H9 (cell line): ENCODE data around the gene WDR37. TPM values are rescaled to one million over a fixed set of nuclear protein-coding genes. Genes with fewer than 3 reads are reported as not detected.
A peak's percentile ranks its signal among the peaks of the same experiment; 100 is the strongest.

Experiments used
- DNase-seq: peaks from one replicate; pipeline ENCODE4 v3.0.0-alpha.2; 2017
- H2AFZ ChIP-seq: one replicate; pipeline ENCODE4 v1.6.1; 2013; ENCODE audit warnings: mild to moderate bottlenecking, low read length, control low read depth, moderate library complexity
- H2AK5ac ChIP-seq: 2 replicates; pipeline ENCODE4 v1.6.1; 2013; ENCODE audit warnings: low read length, control low read depth, mixed read lengths; ENCODE audit not compliant: insufficient read length
- H2BK120ac ChIP-seq: one replicate; pipeline ENCODE4 v1.6.1; 2013; ENCODE audit warnings: low read depth, mild to moderate bottlenecking, low read length, control low read depth, inconsistent platforms; ENCODE audit not compliant: poor library complexity, severe bottlenecking
- H2BK12ac ChIP-seq: 2 replicates; pipeline ENCODE4 v1.6.1; 2013; ENCODE audit warnings: low read length, control low read depth, mixed read lengths, low read depth; ENCODE audit not compliant: insufficient read length
- H2BK15ac ChIP-seq: 2 replicates; pipeline ENCODE4 v1.6.1; 2013; ENCODE audit warnings: low read depth, low read length, control low read depth
- H2BK20ac ChIP-seq: one replicate; pipeline ENCODE4 v1.6.1; 2013; ENCODE audit warnings: low read depth, mild to moderate bottlenecking, low read length, control low read depth, inconsistent platforms; ENCODE audit not compliant: poor library complexity, severe bottlenecking
- H2BK5ac ChIP-seq: 2 replicates; pipeline ENCODE4 v1.6.1; 2013; ENCODE audit warnings: low read length, control low read depth, mixed read lengths; ENCODE audit not compliant: insufficient read length
- H3K14ac ChIP-seq: 2 replicates; pipeline ENCODE4 v1.6.1; 2013; ENCODE audit warnings: low read length, control low read depth; ENCODE audit not compliant: insufficient read depth
- H3K18ac ChIP-seq: 2 replicates; pipeline ENCODE4 v1.6.1; 2013; ENCODE audit warnings: low read depth, mild to moderate bottlenecking, mixed read lengths, low read length, control low read depth; ENCODE audit not compliant: insufficient read length
- H3K23ac ChIP-seq: 2 replicates; pipeline ENCODE4 v1.6.1; 2013; ENCODE audit warnings: low read length, control low read depth, mixed read lengths, low read depth; ENCODE audit not compliant: insufficient read length
- H3K23me2 ChIP-seq: 2 replicates; pipeline ENCODE4 v1.6.1; 2013; ENCODE audit warnings: low read depth, mild to moderate bottlenecking, mixed read lengths, low read length, control low read depth; ENCODE audit not compliant: insufficient read length, poor library complexity, severe bottlenecking
- H3K27ac ChIP-seq: 2 replicates; pipeline ENCODE4 v1.5.1; 2013; ENCODE audit warnings: low read length, control low read depth, mixed read lengths, low read depth; ENCODE audit not compliant: insufficient read length
- H3K27me3 ChIP-seq: 2 replicates; pipeline ENCODE4 v1.6.1; 2013; ENCODE audit warnings: low read length, control low read depth, inconsistent platforms; ENCODE audit not compliant: insufficient read depth
- H3K4ac ChIP-seq: 2 replicates; pipeline ENCODE4 v1.6.1; 2013; ENCODE audit warnings: low read depth, mild to moderate bottlenecking, control low read depth, inconsistent platforms, low read length, moderate library complexity
- H3K4me1 ChIP-seq: 2 replicates; pipeline ENCODE4 v1.6.1; 2013; ENCODE audit warnings: low read length, control low read depth, inconsistent platforms; ENCODE audit not compliant: insufficient read depth
- H3K4me2 ChIP-seq: 2 replicates; pipeline ENCODE4 v1.6.1; 2013; ENCODE audit warnings: low read length, control low read depth, mixed read lengths; ENCODE audit not compliant: insufficient read length, insufficient read depth
- H3K56ac ChIP-seq: 2 replicates; pipeline ENCODE4 v1.6.1; 2013; ENCODE audit warnings: low read depth, mild to moderate bottlenecking, mixed read lengths, low read length, control low read depth; ENCODE audit not compliant: insufficient read length
- H3K79me1 ChIP-seq: 2 replicates; pipeline ENCODE4 v1.6.1; 2013; ENCODE audit warnings: low read depth, mild to moderate bottlenecking, moderate library complexity, low read length, control low read depth, inconsistent platforms; ENCODE audit not compliant: insufficient read depth, poor library complexity, severe bottlenecking
- H3K79me2 ChIP-seq: 2 replicates; pipeline ENCODE4 v1.6.1; 2013; ENCODE audit warnings: low read length, control low read depth, inconsistent platforms; ENCODE audit not compliant: insufficient read depth
- H3K9ac ChIP-seq: 2 replicates; pipeline ENCODE4 v1.6.1; 2013; ENCODE audit warnings: low read length, control low read depth, mixed read lengths; ENCODE audit not compliant: insufficient read length; ENCODE audit errors: extremely low read depth
- H3K9me3 ChIP-seq: one replicate; pipeline ENCODE4 v1.6.1; 2013; ENCODE audit warnings: low read depth, low read length, inconsistent platforms; ENCODE audit not compliant: control insufficient read depth
- H3T11ph ChIP-seq: one replicate; pipeline ENCODE4 v1.6.1; 2013; ENCODE audit warnings: mild to moderate bottlenecking, low read length, control low read depth, inconsistent platforms
- H4K20me1 ChIP-seq: one replicate; pipeline ENCODE4 v1.6.1; 2013; ENCODE audit not compliant: control insufficient read depth, insufficient read length, insufficient read depth
- H4K5ac ChIP-seq: 2 replicates; pipeline ENCODE4 v1.6.1; 2013; ENCODE audit warnings: low read depth, mild to moderate bottlenecking, mixed read lengths, low read length, control low read depth; ENCODE audit not compliant: insufficient read length
- H4K8ac ChIP-seq: replicated peaks from 2 replicates; pipeline ENCODE4 v1.6.1; 2013; ENCODE audit warnings: low read length, control low read depth, mixed read lengths, low read depth; ENCODE audit not compliant: insufficient read length
- H4K91ac ChIP-seq: 2 replicates; pipeline ENCODE4 v1.6.1; 2013; ENCODE audit warnings: low read depth, mild to moderate bottlenecking, moderate library complexity, mixed read lengths, low read length, control low read depth; ENCODE audit not compliant: insufficient read length
- H3K27ac Mint-ChIP-seq, 3 experiments: 2 replicates in 2 of 3; 3 replicates in 1 of 3; pipeline ENCODE4 v1.8.0; 2020 to 2021; ENCODE audit warnings: mixed read lengths in 3 of 3, mild to moderate bottlenecking in 1 of 3, moderate library complexity in 1 of 3
- H3K27me3 Mint-ChIP-seq: 2 replicates; pipeline ENCODE4 v1.8.0; 2021; ENCODE audit warnings: low read depth, mild to moderate bottlenecking, moderate library complexity, mixed read lengths
- H3K36me3 Mint-ChIP-seq, 3 experiments: 2 replicates in 2 of 3; 3 replicates in 1 of 3; pipeline ENCODE4 v1.8.0; 2020 to 2021; ENCODE audit warnings: low read depth in 3 of 3, mixed read lengths in 3 of 3; ENCODE audit not compliant: insufficient read depth in 1 of 3
- H3K4me1 Mint-ChIP-seq, 2 experiments: 2 replicates each; pipeline ENCODE4 v1.8.0; 2020; ENCODE audit warnings: mixed read lengths in 2 of 2
- H3K4me3 Mint-ChIP-seq, 2 experiments: 2 replicates in 1 of 2; 3 replicates in 1 of 2; pipeline ENCODE4 v1.8.0; 2020 to 2021; ENCODE audit warnings: mild to moderate bottlenecking in 2 of 2, mixed read lengths in 2 of 2, moderate library complexity in 1 of 2
- H3K9me3 Mint-ChIP-seq, 2 experiments: 2 replicates in 1 of 2; 3 replicates in 1 of 2; pipeline ENCODE4 v1.8.0; 2020; ENCODE audit warnings: mild to moderate bottlenecking in 2 of 2, mixed read lengths in 2 of 2, moderate library complexity in 1 of 2
- WGBS: extraction: QIAGEN DNeasy Blood & Tissue Kit; methylation state at CpG from one replicate; pipeline ENCODE4 v1.1.7; 2013; ENCODE audit warnings: missing lambda C conversion rate, low lambda C conversion rate, mixed read lengths; ENCODE audit not compliant: insufficient read length; ENCODE audit errors: extremely low coverage; 5-methylcytosine and 5-hydroxymethylcytosine counted together
- total RNA-seq: library from RNA; stranded (reverse); gene quantifications from 2 replicates; pipeline ENCODE4 v1.2.1, GENCODE V29; 2021
- TF ChIP-seq, protein P1 (sequence below): fragments of 200-600 bp; sonication (generic); conservative IDR thresholded peaks from 3 replicates; pipeline ENCODE4 v1.8.0; 2021; ENCODE audit warnings: antibody characterized with exemption, mild to moderate bottlenecking

WDR37 gene
- total RNA-seq, 1 experiment from 2014 or later: 13.1 TPM

DNA sequence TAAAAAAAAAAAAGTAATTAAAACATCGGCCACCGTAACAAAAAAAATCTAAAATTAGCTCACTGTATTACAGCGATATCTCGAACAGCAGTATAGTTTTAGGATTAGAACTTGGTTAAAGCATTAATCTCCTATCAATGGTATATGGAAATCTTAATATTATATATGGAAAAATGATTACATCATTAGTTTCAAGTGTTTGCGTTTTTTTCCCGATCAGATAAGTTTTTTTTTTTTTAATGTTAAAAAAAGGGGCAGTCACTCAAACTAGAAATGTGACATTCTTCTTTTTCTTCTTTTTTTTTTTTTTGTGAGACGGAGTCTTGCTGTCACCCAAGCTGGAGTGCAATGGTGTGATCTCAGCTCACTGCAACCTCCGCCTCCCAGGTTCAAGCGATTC lies 14.7 kb upstream of the WDR37 start:
- peaks cover 13 to 16% of the 10 kb centered on the region in 2 experiments for H3K4me1 Mint-ChIP-seq
- no peaks in the 10 kb centered on the region for H3K9me3 ChIP-seq
- TF ChIP-seq, protein P1, sequence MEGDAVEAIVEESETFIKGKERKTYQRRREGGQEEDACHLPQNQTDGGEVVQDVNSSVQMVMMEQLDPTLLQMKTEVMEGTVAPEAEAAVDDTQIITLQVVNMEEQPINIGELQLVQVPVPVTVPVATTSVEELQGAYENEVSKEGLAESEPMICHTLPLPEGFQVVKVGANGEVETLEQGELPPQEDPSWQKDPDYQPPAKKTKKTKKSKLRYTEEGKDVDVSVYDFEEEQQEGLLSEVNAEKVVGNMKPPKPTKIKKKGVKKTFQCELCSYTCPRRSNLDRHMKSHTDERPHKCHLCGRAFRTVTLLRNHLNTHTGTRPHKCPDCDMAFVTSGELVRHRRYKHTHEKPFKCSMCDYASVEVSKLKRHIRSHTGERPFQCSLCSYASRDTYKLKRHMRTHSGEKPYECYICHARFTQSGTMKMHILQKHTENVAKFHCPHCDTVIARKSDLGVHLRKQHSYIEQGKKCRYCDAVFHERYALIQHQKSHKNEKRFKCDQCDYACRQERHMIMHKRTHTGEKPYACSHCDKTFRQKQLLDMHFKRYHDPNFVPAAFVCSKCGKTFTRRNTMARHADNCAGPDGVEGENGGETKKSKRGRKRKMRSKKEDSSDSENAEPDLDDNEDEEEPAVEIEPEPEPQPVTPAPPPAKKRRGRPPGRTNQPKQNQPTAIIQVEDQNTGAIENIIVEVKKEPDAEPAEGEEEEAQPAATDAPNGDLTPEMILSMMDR: no peak
- no peak overlapping the region for H4K91ac ChIP-seq
- no peak overlapping the region for H2BK20ac ChIP-seq
- H3K27ac Mint-ChIP-seq: 0 out of 7 replicates have a peak overlapping the region, but pooled peaks of 1 of the 3 experiments have one; percentile 32
- H2AFZ ChIP-seq: no peak overlapping the region
- H3K36me3 Mint-ChIP-seq: peaks cover 24 to 58% (median 50%) of the 10 kb centered on the region in 3 experiments; a peak in 6 of 7 replicates
- no peak overlapping the region for H3K56ac ChIP-seq
- no peak overlapping the region for H4K5ac ChIP-seq
- H2BK120ac ChIP-seq: no peak overlapping the region
- H3K79me1 ChIP-seq: no peaks in the 10 kb centered on the region
- H2BK12ac ChIP-seq: no peak overlapping the region
- no peak overlapping the region for H3K23ac ChIP-seq
- peaks cover 17% of the 10 kb centered on the region for H3K79me2 ChIP-seq
- no peak overlapping the region for H3K4ac ChIP-seq
- WGBS: no CpG with 5 or more reads among the region's 9 CpGs
- no peak overlapping the region for H2AK5ac ChIP-seq
- no peak overlapping the region for H3K4me3 Mint-ChIP-seq
- no peak overlapping the region for H3K4me2 ChIP-seq
- H3K4me1 ChIP-seq: no peaks in the 10 kb centered on the region; the same call in 1 of the 2 replicates
- no peak overlapping the region for H4K8ac ChIP-seq
- no peak overlapping the region for H3K27ac ChIP-seq
- no peaks in the 10 kb centered on the region for H3K27me3 ChIP-seq
- no peak for DNase-seq
- H4K20me1 ChIP-seq: no peaks in the 10 kb centered on the region
- no peak overlapping the region for H3T11ph ChIP-seq
- no peak overlapping the region for H2BK5ac ChIP-seq
- H3K9me3 Mint-ChIP-seq: no peaks in the 10 kb centered on the region; a peak in 2 of 5 replicates
- H3K14ac ChIP-seq: no peak overlapping the region
- H3K18ac ChIP-seq: no peak overlapping the region
- no peaks in the 10 kb centered on the region for H3K27me3 Mint-ChIP-seq
- H3K9ac ChIP-seq: no peak overlapping the region
- H2BK15ac ChIP-seq: no peak overlapping the region
- H3K23me2 ChIP-seq: no peaks in the 10 kb centered on the region
